AG08395 (cell line): Measurements from ENCODE around the gene EMC9.

Experiments
- DNase-seq: peaks from one replicate; pipeline ENCODE4 v3.0.0; 2012; ENCODE audit warnings: mixed read lengths, low spot score

Gene EMC9

GRCh38 chr14:24177041-24177825 lies 35.8 kb upstream of the EMC9 start:
- DNase-seq, result no peak

DNA sequence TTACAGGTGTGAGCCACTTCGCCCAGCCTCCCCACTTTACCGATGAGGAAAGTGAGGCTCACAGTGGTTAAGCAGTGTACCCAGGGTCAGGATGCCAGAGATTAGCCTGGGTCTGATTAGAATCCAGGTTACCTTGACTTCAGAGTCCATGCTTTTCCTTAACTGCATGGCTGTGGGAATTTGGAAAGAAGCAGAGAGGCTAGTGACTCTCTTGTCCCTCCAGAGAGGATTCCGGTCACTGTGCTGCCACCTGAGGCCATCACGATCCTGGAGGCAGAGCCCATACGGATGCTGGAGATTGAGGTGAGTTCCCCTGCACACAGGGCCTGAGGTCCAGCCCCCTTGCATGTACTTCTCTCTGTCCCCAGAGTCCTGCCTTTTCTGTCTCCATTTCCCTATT lies 35.2 kb upstream of the EMC9 start:
- no peak for DNase-seq

DNA sequence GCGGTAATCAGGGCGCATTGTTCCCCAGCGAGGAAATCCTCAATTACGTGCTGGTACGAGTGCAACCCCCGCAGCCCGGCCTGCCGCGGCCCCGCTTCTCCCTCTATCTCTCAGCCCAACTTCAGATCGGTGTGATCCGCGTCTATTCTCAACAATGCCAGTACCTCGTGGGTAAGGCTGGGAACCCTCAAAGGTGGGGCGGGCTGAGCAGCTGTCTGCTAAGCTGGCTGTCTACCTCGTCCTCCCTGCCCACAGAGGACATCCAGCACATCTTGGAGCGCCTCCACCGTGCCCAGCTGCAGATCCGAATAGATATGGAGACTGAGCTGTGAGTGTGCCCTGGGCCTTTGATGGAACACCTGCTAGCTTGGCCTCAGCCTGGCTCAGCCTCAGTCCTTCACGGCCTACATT lies 31.5 kb upstream of the EMC9 start:
- no peak for DNase-seq

GRCh38 chr14:24172261-24172860 lies 31.0 kb upstream of the EMC9 start:
- DNase-seq, result no peak

DNA sequence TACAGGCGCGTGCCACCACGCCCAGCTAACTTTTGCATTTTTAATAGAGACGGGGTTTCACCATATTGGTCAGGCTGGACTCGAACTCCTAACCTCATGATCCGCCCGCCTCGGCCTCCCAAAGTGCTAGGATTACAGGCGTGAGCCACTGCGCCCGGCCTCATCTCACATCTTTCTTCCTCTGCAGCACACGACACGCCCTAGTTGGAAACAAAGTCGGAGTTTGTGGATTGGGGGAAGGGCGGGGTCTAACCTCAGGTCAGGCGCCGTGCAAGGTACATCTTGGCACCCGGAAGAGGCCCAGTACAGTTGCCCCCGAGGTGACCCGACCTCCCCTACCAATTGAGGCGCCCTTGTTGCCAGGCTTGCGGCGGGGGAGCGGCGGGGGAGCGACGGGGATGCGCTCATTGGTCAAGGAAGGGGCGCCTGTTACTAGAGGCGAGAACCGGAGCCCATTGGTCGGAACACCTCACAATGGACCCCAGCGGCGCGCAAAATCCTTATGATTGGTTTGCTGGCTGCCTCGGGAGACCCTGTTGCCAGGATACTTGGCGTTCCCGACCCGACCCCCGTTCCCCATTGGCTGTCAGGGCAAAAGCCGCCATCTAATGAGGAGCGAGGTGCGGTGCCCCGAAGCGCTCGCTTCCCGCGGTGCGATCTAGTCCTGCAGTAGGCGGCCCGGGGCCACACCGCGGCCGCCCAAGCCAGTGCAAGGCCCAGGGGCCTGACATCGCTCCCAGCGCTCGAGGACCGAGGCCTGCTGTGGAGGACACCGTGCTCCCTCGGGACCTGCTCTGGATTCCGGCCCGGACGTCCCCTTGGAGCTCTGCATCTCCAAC lies 30.2 kb upstream of the EMC9 start, which contains the start of gene REC8:
TSS of gene REC8 (plus strand) at position 659 of the 839 bp plus-strand sequence. CDS start 473 bp downstream, outside the sequence.
- DNase-seq, result no peak

DNA sequence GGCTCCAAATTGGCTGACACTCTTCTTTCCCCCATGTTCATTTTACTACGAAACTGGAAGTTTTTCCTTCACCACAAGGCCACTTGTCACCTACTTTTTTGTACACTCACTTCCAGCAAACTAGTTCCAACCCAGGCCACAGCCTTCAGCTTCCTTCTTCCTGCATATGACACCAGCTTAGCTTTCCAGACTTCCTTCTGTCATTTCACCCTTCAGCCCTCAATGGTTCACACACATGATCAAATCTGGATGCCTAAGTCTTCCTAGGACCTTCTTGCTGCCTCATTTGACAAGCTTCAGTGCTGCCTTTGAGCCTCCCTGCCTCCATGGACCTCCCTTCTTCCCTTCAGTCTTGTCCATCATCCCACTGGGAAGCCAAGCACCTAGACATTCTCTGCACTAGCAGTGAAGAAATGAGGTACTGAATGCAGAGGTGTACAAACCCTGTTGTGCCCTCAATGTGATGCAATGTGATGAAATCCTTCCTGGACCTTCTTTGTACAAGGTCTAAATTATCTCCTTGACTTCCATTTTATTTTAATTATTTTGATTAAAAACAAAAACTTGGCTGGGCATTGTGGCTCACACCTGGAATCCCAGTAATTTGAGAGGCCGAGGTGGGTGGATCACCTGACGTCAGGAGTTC lies 26.2 kb upstream of the EMC9 start:
- DNase-seq, result no peak

DNA sequence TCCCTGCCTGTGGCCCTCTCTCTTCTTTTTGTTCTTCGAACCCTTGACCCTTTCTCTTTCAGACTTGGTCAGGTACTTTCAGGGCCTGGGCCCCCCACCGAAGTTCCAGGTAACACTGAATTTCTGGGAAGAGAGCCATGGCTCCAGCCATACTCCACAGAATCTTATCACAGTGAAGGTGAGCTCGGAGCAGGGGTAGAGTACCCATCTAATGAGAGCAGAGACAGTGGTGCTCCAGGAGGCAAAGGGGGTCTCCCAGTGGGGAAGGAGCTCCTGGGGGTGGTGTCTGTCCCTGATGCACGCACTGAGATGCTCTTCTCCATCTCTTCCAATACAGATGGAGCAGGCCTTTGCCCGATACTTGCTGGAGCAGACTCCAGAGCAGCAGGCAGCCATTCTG lies 24.4 kb upstream of the EMC9 start:
- DNase-seq, result no peak

- no peak for DNase-seq
Observed at GRCh38 chr14:24164518-24164991, 23.2 kb upstream of the EMC9 start.

DNA sequence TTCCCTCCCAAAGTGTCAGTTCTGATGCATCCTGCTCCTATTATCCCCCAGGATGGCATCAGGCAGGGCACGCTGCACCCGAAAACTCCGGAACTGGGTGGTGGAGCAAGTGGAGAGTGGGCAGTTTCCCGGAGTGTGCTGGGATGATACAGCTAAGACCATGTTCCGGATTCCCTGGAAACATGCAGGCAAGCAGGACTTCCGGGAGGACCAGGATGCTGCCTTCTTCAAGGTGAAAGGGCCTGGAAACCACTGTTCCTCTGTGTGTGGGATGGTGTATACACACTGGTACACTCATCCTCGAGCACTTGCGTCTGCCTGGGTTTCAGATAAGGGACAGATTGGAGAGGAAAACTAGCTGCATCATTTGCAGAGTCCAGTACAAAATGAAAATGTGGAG lies 20.7 kb upstream of the EMC9 start:
- peak; percentile 40 for DNase-seq

- DNase-seq, result peak; percentile 98
Observed at GRCh38 chr14:24160850-24161804, 19.7 kb upstream of the EMC9 start, which contains the start of gene IRF9. TSS of gene IRF9 (plus strand) at chr14:24161265. CDS start at chr14:24162145, 880 bp downstream.

DNA sequence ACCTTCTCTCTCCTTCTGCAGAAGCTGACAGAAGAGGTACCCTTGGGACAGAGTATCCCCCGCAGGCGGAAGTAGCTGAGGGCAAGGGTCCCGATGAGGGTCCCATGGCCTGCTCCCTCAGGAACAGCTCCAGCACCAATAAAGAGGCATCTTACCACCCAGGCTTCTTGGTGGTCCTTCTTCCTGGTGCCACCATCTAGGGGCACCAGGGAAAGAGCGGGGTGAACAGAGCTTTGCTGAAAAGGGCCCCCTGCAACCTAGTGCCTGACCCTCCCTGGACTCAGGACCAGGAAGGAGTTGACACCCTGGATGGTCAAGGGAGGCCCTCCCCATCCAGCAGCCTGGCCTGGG lies 19.1 kb upstream of the EMC9 start:
- no peak for DNase-seq

DNA sequence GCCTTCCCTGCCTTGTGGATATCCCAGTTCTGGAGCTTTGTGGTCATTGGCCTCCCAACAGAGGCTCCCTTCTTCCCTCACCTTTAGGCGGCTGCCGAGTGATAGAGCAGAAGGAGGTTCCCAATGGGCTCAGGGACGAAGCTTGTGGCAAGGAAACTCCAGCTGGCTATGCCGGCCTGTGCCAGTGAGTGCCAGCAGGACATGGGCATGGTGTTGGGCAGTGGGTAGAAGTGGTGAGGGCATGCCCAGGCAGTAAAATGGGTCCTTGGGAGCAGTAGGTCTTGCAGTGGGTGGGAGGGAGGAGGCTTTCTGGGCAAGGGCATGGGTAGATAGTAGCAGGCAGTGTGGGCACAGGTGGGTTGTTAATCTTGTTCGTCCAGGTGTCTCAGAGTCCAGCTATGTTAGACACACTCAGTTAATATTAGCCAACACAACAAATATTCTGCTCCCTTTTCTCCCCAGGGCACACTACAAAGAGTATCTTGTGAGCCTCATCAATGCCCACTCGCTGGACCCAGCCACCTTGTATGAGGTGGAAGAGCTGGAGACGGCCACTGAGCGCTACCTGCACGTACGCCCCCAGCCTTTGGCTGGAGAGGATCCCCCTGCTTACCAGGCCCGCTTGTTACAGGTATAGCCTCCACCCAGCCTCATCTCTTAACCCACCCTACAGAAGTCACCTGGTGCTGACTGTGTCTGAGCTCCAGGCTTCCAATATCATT lies 18.5 kb upstream of the EMC9 start:
- DNase-seq, result no peak

- no peak for DNase-seq
Observed at GRCh38 chr14:24157331-24157730, 15.9 kb upstream of the EMC9 start.

DNA sequence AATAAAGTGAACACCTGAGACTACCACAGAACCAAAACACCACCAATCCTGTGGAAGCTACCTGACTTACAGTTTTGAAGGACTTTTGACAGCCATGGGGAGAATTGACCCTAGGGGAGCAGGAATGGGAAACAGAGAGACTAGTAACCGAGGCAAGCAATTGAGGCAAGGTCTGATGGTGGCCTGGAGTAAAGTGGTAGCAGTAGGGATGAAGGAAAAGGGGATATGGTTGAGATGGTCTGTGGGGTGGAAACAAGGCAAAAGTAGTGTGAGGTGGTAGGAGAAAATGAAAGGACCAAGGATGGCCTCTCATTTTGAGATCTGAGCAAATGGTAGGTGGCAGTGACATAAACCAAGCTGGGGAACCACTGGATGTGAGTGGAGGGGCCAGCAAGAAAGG lies 15.4 kb upstream of the EMC9 start:
- no peak for DNase-seq

GRCh38 chr14:24155100-24155499 lies 13.7 kb upstream of the EMC9 start:
- DNase-seq, result no peak

- DNase-seq, result no peak
Observed at GRCh38 chr14:24151404-24152080, 10.2 kb upstream of the EMC9 start.

DNA sequence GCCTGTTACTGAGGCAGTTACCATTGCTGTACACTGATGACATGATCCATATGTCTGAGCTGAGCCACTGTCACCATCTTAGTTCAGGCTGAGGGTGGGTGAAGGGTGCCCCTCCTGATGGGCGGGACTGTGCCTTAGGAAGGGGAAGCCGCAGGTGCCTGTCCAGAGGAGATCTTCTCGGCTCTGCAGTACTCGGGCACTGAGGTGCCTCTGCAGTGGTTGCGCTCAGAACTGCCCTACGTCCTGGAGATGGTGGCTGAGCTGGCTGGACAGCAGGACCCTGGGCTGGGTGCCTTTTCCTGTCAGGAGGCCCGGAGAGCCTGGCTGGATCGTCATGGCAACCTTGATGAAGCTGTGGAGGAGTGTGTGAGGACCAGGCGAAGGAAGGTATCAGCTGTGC lies 9.6 kb upstream of the EMC9 start:
- DNase-seq, result no peak

- DNase-seq, result no peak
Observed at GRCh38 chr14:24150567-24150966, 9.2 kb upstream of the EMC9 start.

DNA sequence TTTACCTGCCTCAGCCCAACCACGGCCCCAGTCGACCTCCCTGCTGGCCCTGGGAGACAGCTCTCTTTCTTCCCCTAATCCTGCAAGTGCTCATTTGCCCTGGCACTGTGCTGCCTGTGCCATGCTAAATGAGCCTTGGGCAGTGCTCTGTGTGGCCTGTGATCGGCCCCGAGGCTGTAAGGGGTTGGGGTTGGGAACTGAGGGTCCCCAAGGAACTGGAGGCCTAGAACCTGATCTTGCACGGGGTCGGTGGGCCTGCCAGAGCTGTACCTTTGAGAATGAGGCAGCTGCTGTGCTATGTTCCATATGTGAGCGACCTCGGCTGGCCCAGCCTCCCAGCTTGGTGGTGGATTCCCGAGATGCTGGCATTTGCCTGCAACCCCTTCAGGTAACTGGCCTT lies 8.7 kb upstream of the EMC9 start:
- DNase-seq, result no peak
